HG03342 (cell line): ENCODE results near the gene BCKDHA.
"Not testable (repeated sequence)": the region's sequence is repeated elsewhere in the genome, so short reads cannot be mapped to it uniquely, and the experiment has no call there.

Experiments
- ATAC-seq: cut with Tn5 transposase; IDR thresholded peaks from one replicate; pipeline ENCODE4 v1.9.1; 2021; ENCODE audit warnings: mild to moderate bottlenecking, moderate library complexity; ENCODE audit not compliant: unreplicated experiment

Gene BCKDHA

DNA sequence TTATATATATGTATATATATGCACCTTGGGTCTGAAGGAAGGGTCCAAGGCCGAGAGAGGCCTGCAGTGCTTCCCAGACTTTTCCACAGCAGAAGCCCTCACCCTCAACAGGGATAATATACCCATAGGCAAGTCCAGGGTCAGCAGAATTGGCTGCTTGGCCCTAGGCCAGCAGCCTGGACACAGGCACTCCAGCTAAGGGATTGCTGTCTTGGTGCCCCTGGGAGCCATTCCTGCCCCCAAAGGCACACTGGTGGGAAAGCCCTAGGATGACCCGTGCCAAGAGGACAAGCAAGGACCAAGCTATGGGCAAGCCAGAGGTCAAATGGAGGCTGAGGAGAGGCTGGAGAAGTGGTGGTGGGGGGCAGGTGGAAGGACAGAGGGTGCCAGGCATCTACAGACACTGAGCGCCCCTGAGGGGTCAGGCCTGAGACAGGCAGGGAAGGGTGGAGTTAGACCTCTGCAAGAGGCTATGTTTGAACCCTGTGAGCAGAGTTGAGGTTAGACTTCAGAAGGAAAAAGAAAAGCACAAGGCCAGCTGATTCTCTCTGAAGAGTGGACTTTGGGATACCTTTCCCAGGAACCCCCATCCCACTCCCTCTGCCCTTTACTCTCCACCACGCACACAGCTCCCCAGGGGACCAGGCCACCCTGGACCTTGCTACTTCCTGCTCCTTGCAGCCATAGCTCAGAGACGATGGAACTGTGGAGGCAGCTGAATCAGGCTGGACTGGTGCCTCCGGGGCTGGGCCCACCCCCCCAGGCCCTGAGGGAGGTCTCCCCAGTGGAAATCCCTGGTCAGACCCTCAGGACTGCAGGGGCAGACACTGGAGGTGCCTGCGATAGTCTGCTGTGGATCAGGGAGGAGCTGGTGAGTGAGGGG is 45.1 kb downstream of the BCKDHA start, which contains the start of gene ERICH4:
Gene ERICH4, plus strand, starts transcription at position 684 of the 883 bp plus-strand sequence. Its CDS starts 14 bp downstream, at position 698.
- no peak for ATAC-seq

DNA sequence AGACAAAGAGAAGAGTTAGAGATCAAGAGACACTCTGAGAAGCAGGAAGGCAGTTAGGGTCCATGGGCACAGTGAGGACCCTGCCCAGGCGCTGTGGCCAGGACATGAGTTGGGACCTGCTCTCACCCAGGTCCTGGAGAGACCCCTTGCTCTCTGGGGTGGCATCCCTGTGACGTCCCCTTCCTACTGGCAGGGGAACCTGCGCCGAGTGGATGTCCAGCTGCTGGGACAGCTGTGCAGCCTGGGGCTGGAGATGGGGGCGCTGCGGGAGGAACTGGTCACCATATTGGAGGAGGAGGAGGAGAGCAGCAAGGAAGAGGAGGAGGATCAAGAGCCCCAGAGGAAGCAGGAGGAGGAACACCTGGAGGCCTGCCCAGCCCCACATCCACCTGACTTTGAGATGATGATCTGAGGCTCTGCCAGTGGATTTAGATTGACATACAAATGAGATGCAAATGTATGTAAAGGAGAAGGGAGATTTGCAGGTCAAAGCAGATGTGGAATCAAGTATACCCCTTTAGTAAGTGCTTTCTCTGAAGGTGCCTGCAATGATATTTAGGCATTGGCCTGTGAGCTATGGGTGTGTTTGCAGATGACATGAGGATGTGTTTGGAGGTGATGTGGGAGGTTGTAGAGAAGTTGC is 46.3 kb downstream of the BCKDHA start:
- ATAC-seq = no peak

DNA sequence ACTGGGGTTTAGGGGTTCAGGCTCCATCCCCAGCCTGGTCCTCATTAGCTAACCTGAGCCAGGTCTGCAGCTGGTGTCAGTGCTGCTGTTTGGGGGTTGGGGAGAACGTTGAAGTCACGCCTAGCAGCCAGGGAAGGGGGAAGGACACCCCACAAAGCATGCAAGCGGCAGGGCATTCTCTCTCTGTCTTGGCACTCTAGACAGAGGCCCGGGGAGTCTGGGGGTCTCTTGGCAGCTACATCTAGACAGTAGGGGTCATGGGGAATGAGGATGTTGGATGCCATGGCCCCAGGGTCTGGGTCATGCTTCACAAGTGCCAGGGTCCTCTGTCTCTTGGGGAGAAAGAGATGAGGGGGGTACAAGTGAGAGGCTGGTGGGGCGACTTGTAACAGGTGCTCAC is 48.0 kb downstream of the BCKDHA start:
- ATAC-seq = no peak

DNA sequence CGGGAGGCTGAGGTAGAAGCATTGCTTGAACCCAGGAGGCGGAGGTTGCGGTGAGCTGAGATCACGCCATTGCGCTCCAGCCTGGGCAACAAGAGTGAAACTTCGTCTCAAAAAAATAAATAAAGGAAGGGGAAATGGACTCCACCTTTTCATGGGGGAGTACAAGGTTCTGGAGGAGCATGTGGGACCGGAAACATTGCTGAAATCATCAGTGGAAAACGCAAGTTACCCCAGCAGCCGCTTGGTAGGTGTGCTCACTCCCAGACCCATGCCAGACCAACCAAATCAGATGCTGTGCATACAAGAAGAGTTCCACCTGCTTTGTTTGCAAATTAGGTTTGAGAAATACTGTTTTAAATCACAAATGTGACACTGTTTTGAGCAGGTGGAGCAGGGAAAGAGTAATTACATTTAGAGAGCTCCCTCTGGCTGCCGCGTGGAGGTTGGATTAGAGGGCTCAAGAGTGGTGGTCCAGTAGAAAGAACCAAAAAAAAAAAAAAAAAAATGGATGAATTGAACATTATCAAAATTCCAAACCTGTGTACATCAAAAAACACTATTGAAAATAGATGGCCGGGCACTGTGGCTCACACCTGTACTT is 50.2 kb downstream of the BCKDHA start:
- no peak for ATAC-seq

DNA sequence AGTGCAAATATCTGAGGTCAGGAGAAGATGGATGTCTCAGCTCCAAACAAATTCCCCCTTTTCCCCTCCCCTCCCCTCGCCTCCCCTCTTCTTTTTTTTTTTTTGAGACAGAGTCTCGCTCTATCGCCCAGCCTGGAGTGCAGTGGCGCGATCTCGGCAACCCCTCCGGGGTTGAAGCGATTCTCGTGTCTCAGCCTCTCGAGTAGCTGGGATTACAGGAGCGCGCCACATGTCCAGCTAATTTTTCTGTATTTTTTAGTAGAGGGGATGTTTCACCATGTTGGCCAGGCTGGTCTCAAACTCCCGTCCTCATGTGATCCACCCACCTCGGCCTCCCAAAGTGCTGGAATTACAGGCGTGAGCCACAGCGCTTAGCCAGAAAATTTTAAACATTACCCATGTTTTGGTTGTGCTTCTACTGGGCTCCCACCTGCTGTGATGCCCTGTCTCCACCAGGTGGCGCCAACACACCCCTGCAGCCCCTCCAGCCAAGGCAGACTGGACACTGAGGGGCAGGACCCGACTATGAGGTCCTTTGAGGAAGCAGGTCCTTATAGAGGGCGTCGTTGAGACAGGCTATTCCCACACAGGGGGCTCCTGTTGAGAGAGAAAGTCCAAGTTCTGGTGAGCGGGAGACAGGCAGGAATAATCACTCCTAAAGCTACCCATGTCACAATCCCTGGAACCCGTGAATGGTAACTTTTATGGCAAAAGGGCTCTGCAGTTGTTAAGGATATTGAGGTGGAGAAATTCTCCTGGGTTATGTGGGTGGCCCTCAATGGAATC is 51.7 kb downstream of the BCKDHA start:
- no peak for ATAC-seq

DNA sequence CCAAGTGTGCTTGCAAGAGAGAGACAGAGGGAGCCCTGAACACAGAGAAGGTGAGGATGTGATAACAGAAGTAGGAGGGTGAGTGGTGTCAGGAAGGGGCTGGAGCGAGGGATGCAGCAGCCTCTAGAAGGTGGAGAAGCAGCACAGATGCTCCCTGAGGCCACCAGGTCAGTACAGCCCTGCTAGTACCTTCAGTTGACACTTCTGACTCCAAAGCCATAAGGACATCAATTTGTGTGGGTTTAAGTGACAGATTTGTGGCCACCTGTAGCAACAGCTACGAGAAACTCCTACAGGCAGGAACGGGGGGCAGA is 52.2 kb downstream of the BCKDHA start:
- no peak for ATAC-seq

DNA sequence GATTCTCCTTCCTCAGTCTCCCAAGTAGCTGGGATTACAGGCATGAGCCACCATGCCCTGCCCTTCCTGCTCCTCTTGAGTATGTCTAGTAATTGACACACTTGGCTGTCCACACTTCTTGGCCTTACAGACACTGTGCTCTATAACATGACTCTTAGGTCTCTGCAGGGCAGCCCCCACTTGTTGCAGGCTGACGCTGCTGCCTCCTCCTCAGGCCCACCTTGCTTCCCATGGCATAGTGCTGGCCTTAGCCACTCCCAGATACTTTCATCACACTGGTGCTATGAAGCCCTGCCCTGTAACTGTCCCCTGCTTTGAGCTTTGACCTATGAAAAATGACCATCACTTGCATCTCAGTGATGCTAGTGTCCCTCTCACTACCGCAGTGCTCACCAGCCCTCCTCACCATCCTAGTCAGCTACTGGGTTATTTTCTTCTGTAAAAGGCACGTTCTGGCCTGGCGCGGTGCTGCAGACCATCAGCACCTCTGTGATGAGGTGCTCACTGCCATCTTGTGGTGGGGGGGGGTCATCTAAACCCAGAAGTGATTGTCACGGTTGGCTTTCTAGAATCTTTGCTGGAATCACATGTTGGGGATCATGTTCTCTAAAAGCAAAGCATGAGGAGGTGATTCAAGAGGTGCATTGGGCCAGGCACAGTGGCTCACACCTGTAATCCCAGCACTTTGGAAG is 55.1 kb downstream of the BCKDHA start:
- ATAC-seq = no peak

DNA sequence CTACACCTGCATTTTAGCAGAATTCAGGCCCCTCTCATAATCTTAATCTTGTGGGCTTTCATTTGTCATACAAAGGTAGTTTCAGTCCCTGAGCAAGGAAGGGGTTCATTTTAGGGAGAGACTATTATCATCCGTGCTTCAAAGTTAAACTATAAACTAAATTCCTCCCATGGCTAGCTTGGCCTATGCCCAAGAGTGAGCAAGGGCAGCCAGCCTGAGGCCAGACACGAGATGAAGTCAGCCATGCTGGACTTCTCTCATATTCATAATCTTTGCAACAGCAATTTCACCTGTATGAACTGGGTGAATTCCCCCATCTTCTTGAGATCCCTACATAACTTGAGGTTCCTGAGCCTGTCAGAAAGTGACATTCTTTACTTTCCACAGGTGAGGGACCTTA is 58.3 kb downstream of the BCKDHA start:
- ATAC-seq = no peak

DNA sequence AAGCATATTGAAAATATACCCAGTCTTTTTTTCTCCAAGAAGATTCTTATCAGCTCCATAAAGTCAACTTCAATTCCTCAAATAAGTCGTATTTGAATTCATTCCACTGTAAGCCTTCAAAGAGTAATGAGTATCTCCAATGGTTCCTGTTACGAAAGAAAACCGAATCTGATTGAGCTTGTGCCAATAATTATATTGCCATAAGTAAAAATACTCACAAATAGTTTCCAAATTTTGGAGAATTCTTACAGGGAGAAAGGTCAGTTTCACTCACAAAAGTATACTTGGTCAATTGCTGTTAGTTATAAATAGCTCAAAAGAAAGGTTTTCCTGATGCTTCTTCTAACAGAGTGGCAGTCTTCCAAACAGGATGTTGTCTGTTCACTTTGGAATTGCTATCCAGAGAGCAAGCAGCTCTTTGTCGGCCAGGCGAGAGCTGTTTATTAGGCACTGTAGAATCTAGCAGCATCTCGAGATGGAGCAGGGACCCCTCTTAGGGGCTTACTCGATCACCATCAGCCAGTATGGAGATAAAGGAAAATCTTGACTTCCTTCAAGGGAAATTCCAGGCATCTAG is 58.8 kb downstream of the BCKDHA start:
- ATAC-seq = no peak

DNA sequence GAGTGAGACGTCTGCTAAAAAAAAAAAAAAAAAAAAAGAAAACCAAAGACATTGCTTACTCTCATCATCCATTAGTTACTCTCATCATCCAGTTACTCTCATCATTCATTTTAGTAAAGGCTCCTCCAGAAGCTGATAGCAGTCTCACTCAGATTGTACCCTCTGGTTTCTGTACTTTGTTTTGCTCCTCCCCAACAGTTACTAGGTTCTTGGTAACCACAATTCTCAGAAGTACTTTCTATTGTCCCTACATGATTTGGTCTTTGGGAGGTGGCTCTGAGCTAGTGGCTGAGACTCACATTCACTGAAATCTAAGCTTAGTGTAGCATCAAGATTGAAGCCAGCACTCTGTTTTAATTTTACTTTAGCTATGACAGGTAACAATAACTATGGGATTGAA is 59.6 kb downstream of the BCKDHA start:
- peak; percentile 87 for ATAC-seq

DNA sequence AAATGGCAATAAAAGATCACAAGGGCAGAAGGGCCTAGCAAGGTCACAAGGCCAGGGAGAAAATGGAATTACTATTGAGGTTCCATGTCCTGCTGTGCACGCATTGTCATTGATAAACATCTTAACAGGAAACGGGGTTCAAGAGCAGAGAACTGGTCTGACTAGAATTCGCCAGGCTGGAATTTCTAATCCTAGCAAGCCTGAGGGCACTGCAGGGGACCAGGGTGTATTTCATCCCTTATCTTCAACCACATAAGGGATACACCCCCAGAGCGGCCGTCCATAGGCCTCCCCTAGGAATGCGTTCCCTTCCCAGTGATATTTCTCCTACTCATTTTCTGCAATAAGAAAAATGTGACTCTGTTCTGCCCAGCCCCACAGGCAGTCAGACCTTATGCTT is 64.9 kb downstream of the BCKDHA start:
- no peak for ATAC-seq

DNA sequence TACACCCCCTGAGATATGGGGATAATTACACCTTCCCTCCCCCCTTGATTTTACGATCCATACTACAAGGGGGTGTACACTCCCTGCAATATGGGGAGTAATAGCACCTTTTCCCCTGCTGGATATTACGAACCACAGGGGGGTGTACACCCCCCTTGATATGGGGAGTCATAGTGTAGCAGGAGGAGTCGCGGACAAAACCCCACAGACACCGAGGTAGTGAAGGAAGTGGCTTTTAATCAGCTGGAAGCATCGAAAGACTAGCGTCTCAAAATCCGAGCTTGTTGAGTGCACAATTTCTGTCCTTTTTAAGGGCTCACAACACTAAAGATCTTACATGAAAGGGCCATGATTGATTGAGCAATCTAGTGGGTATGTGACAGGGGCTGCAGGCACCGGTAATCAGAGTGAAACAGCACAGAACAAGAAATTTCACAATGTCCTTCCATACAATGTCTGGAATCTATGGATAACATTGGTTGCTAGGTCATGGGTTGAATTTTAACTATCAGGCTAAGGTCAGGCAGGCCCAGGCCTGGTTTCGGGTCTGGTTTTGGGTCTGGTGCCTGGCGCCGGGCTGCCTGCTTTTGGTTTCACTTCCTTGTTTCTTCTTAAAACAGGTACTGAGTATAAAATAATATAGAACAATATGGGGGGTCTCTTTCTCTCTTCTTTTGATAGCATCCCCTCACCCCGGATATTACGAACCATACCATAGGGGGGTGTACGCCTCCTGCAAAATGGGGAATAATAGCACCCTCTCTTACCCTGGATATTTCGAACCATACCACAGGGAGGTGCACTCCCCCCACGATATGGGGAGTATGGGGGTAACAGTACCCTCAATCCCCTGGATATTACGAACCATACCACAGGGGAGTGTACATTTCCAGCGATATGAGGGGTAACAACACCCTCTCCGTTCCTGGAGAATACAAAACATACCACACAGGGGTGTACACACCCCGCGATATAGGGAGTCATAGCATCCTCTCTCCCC is 65.9 kb downstream of the BCKDHA start:
- not testable (repeated sequence) for ATAC-seq
